NCI-H345 treated with DMSO at 0.1 percent for 48 hours (cell line): ENCODE data around the gene RBM47.

ENCODE experiments used
- DNase-seq: peaks from one replicate; lab custom pipeline; 2025; ENCODE audit not compliant: unreplicated experiment; lab: John Stamatoyannopoulos, UW

Gene RBM47

DNA sequence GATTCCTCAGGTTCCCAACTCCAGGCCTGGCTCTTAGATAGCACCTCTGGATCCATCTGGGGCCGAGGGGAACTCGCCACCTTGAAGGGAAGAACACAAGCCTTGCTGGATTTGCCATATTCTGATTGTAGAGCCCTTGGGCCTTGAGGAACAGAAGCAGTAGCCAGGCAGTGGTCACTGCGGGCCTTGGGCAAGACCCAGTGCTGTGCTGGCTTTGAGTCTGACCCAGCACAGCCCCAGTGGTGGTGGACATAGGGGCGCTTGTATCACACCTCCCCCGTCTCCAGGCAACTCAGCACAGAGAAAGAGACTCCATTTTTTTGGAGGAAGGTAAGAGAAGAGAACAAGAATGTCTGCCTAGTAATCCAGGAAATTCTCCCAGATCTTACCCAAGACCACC is 249.0 kb downstream of the RBM47 start:
- DNase-seq = no peak

DNA sequence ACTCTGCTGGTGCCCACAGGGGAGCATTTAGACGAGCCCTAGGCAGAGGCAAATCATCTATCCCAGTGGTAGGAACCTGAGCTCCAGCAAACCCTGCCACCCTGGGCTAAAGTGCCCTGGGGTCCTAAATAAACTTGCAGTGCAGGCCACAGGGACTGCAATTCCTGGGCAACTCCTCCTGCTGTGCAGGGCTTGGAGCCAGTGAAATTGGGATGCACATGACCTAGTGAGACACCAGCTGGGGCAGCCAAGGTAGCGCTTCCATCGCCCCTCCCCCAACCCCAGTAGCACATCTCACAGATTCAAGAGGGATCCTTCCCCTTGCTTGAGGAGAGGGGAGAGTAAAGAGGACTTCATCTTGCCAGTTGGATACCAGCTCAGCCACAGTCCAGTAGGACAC is 250.4 kb downstream of the RBM47 start:
- DNase-seq = no peak

GRCh38 chr4:40378619-40379018 is 251.0 kb downstream of the RBM47 start:
- DNase-seq = no peak

DNA sequence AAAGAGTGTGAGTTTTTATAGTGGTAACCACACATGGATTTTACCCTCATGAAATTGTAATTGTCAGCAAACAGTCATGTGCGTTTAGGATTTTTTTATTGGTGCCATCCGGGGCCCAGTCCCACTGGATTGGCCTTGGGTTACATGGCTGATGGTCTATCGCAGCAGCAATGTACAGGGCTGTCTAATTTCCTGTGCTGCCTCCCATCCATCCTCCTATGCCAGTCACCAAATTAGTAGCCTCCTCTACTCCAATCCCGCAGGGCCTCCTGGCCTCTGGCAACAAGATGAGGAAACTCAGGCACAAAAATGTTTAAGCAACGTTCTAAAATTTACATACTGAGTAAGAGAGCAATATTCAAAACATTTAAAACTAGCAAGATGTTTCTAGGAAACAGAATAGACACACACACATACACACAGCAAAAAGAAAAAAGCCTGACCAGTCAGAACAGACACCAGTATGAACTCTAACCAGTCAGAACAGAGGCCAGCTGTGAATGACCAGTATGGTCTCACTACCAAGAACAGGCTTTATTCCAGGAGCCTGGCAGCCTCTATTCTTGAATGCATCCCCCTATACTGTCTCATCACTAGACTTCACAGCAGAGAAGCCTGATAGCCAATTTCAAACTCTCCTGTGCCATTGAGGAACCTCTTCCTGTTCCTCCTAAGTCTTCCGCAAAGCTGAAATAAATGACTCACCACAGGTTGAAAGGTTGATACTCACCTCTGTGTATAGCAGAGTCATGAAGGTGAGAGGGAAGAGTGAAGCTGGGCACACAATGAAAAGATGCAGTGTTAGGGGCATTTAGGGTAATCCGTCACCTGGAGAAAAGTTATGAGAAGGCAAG is 251.9 kb downstream of the RBM47 start:
- DNase-seq = no peak

- DNase-seq = no peak
Observed at GRCh38 chr4:40375620-40376019, 254.0 kb downstream of the RBM47 start.

- DNase-seq = no peak
Observed at GRCh38 chr4:40375095-40375494, 254.6 kb downstream of the RBM47 start.

GRCh38 chr4:40373636-40374035 is 256.0 kb downstream of the RBM47 start:
- no peak for DNase-seq
